ENCODE results near the gene RAD51B.
A peak's percentile ranks its signal among the peaks of the same experiment; 100 is the strongest.

RAD51B gene

GRCh38 chr14:68713782-68714181 lies 894.2 kb downstream of the RAD51B start:
- TF ChIP-seq Cebpa-rat (IDR thresholded peaks at IDR 0.05): no peak
- H3K36me3 ChIP-seq: no peaks in the 10 kb centered on the region
- H3K9ac ChIP-seq: no peak overlapping the region
- no peaks in the 10 kb centered on the region for H3K27me3 ChIP-seq
- H3K27ac ChIP-seq: no peak overlapping the region
- no peak overlapping the region for H3K4me2 ChIP-seq
- H3K4me1 ChIP-seq: 0 out of 2 replicates have a peak, but pooled peaks cover 4% of the 10 kb centered on the region
- H3K9me3 ChIP-seq: no peaks in the 10 kb centered on the region
- no peak overlapping the region for H3K4me3 ChIP-seq
- no peaks in the 10 kb centered on the region for H4K20me1 ChIP-seq

GRCh38 chr14:68714991-68715924 lies 895.7 kb downstream of the RAD51B start:
- Histone ChIP-seq H3K27me3 (no peaks in the 10 kb centered on the region), H3K4me3 (no peak overlapping the region), H3K9ac (no peak overlapping the region), H3K4me1 (0 out of 2 replicates have a peak, but pooled peaks cover 7% of the 10 kb centered on the region), H3K4me2 (no peak overlapping the region), H3K9me3 (peaks cover 6% of the 10 kb centered on the region), H3K27ac (no peak overlapping the region), H3K36me3 (no peaks in the 10 kb centered on the region), H4K20me1 (no peaks in the 10 kb centered on the region)
- TF ChIP-seq Cebpa-rat (IDR thresholded peaks at IDR 0.05): no peak

- Histone ChIP-seq H3K4me3 (no peak overlapping the region), H3K9me3 (peaks cover 12% of the 10 kb centered on the region), H3K36me3 (no peaks in the 10 kb centered on the region), H4K20me1 (no peaks in the 10 kb centered on the region), H3K4me2 (no peak overlapping the region), H3K27me3 (no peaks in the 10 kb centered on the region), H3K9ac (no peak overlapping the region), H3K4me1 (peaks cover 7% of the 10 kb centered on the region; the same call in 1 of the 2 replicates), H3K27ac (no peak overlapping the region)
- no peak for TF ChIP-seq Cebpa-rat (IDR thresholded peaks at IDR 0.05)
Measured at GRCh38 chr14:68716698-68717097, 897.1 kb downstream of the RAD51B start.

- Histone ChIP-seq H3K27ac (no peak overlapping the region), H3K36me3 (no peaks in the 10 kb centered on the region), H3K9ac (no peak overlapping the region), H3K9me3 (peaks cover 12% of the 10 kb centered on the region), H3K4me2 (no peak overlapping the region), H3K27me3 (no peaks in the 10 kb centered on the region), H4K20me1 (no peaks in the 10 kb centered on the region), H3K4me3 (no peak overlapping the region), H3K4me1 (peaks cover 23% of the 10 kb centered on the region)
- no peak for TF ChIP-seq Cebpa-rat (IDR thresholded peaks at IDR 0.05)
Measured at GRCh38 chr14:68718023-68718990, 898.7 kb downstream of the RAD51B start.

- Histone ChIP-seq H3K4me1 (peaks cover 35% of the 10 kb centered on the region), H4K20me1 (no peaks in the 10 kb centered on the region), H3K9me3 (peaks cover 12% of the 10 kb centered on the region), H3K4me2 (no peak overlapping the region), H3K27me3 (no peaks in the 10 kb centered on the region), H3K9ac (no peak overlapping the region), H3K4me3 (no peak overlapping the region), H3K27ac (no peak overlapping the region), H3K36me3 (no peaks in the 10 kb centered on the region)
- no peak for TF ChIP-seq Cebpa-rat (IDR thresholded peaks at IDR 0.05)
Measured at GRCh38 chr14:68719634-68720384, 900.2 kb downstream of the RAD51B start.

GRCh38 chr14:68722186-68722585 lies 902.6 kb downstream of the RAD51B start:
- no peaks in the 10 kb centered on the region for H3K36me3 ChIP-seq
- peak overlapping the region; percentile 40 for H3K4me2 ChIP-seq
- no peaks in the 10 kb centered on the region for H3K27me3 ChIP-seq
- H3K9me3 ChIP-seq: peaks cover 24% of the 10 kb centered on the region
- H3K4me1 ChIP-seq: peaks cover 44% of the 10 kb centered on the region
- no peak overlapping the region for H3K9ac ChIP-seq
- H4K20me1 ChIP-seq: no peaks in the 10 kb centered on the region
- no peak overlapping the region for H3K4me3 ChIP-seq
- no peak overlapping the region for H3K27ac ChIP-seq
- TF ChIP-seq Cebpa-rat (IDR thresholded peaks at IDR 0.05): no peak

GRCh38 chr14:68722968-68723566 lies 903.5 kb downstream of the RAD51B start:
- no peak for TF ChIP-seq Cebpa-rat (IDR thresholded peaks at IDR 0.05)
- no peak overlapping the region for H3K9ac ChIP-seq
- no peak overlapping the region for H3K4me3 ChIP-seq
- H3K27ac ChIP-seq: no peak overlapping the region
- no peaks in the 10 kb centered on the region for H3K36me3 ChIP-seq
- peak overlapping the region; percentile 40 for H3K4me2 ChIP-seq
- no peaks in the 10 kb centered on the region for H4K20me1 ChIP-seq
- no peaks in the 10 kb centered on the region for H3K27me3 ChIP-seq
- H3K4me1 ChIP-seq: peaks cover 48% of the 10 kb centered on the region
- peaks cover 28% of the 10 kb centered on the region for H3K9me3 ChIP-seq

GRCh38 chr14:68723808-68724268 lies 904.3 kb downstream of the RAD51B start:
- no peak for TF ChIP-seq Cebpa-rat (IDR thresholded peaks at IDR 0.05)
- H3K9ac ChIP-seq: no peak overlapping the region
- H3K27ac ChIP-seq: no peak overlapping the region
- no peaks in the 10 kb centered on the region for H3K27me3 ChIP-seq
- H4K20me1 ChIP-seq: no peaks in the 10 kb centered on the region
- H3K4me1 ChIP-seq: peaks cover 55% of the 10 kb centered on the region
- no peak overlapping the region for H3K4me3 ChIP-seq
- H3K36me3 ChIP-seq: no peaks in the 10 kb centered on the region
- peak overlapping the region; percentile 45; the same call in 1 of the 2 replicates for H3K4me2 ChIP-seq
- peaks cover 28% of the 10 kb centered on the region for H3K9me3 ChIP-seq

GRCh38 chr14:68724914-68725313 lies 905.3 kb downstream of the RAD51B start:
- Histone ChIP-seq H3K9ac (no peak overlapping the region), H3K4me3 (no peak overlapping the region), H3K36me3 (no peaks in the 10 kb centered on the region), H3K27me3 (no peaks in the 10 kb centered on the region), H4K20me1 (no peaks in the 10 kb centered on the region), H3K4me1 (peaks cover 63% of the 10 kb centered on the region), H3K9me3 (peaks cover 26% of the 10 kb centered on the region), H3K27ac (no peak overlapping the region), H3K4me2 (no peak overlapping the region)
- no peak for TF ChIP-seq Cebpa-rat (IDR thresholded peaks at IDR 0.05)
